Anterior cingulate cortex (tissue), 58 donors: Measurements from ENCODE around the gene ARID3A.
"Not testable (repeated sequence)": the region's sequence is repeated elsewhere in the genome, so short reads cannot be mapped to it uniquely, and the experiment has no call there.

Experiments used
- DNase-seq, 58 donors: peaks; one replicate each; lab custom pipeline; 2025; lab: John Stamatoyannopoulos, UW

ARID3A gene

GRCh38 chr19:956766-957440, 31.1 kb downstream of the ARID3A start:
- DNase-seq = no peak

- DNase-seq = not testable (repeated sequence)
Measured at GRCh38 chr19:957578-957977, 31.7 kb downstream of the ARID3A start.

DNA sequence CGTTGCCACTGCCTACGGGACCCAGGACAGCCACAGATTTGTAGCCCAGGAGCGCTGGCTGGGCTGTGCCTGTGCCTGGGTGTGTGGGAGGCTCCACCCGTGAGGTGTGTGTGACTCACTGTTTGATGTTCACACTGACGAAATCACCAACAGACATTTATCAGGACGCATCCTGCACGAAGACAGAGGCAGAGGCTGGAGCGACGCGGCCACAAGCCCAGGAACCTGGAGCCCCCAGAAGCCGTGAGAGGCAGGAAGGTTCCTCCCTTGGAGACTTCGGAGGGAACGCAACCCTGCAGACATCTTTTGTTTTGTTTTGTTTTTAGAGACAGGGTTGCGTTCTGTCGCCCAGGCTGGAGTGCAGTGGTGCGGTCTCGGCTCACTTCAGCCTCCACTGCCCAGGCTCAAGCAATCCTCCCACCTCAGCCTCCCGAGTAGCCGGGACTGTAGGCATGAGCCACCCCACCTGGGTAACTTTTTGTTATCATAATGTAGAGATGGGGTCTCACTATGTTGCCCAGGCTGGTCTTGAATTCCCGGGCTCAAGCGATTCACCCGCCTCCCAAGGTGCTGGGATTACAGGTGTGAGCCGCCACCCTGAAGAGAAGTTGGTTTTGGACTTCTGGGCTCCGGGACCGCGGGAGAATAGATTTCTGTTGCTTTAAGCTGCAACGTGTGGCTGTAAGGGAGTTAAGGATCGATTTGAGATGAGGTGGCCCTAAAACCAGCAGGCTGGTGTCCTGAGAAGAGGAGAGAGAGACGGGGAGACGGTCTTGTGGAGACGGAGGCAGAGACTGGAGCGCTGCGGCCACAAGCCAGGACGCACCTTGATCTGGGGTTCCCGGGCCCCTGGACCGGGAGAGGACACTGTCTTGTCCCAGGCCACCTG, 33.4 kb downstream of the ARID3A start:
- peak in 19 of 58 donors; percentile 3 to 67 (median 17) for DNase-seq

GRCh38 chr19:960020-960419, 34.2 kb downstream of the ARID3A start:
- DNase-seq = no peak

GRCh38 chr19:960601-960938, 34.7 kb downstream of the ARID3A start:
- no peak for DNase-seq

GRCh38 chr19:961866-962620, 36.2 kb downstream of the ARID3A start:
- no peak for DNase-seq

DNA sequence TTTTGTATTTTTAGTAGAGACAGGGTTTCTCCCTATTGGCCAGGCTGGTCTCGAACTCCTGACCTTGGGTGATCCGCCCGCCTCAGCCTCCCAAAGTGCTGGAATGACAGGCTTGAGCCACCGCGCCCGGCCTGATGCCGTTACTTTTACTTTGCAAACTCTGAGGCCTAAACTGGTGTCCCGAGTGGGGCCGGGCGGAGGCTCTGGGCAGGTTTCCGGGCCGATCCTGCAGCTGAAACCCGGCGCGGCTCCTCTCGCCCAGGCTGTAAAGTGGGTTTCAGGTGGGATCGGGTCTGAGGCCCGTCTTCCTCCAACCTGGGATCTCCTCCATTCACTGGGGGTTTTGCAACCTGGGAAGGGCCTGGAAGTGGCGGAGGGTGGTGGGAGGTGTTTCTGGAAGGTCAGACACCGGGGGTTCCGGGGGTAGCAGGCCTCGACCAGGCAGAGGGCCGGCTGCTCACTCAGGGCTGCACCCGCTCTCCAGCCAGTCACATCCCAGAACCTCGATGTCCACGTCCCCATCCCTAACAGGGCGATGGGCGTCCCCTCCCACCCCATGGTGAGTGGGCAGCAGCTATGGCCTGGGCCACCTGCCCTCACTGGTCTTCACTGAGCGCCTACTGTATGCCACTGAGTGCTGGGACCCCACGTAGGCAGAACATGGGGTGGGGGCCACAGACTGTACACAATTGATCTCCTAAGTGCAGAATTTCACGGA, 37.0 kb downstream of the ARID3A start:
- no peak for DNase-seq

GRCh38 chr19:963486-963951, 37.7 kb downstream of the ARID3A start:
- no peak for DNase-seq

GRCh38 chr19:964116-964520, 38.3 kb downstream of the ARID3A start:
- DNase-seq = no peak

- no peak for DNase-seq
Measured at GRCh38 chr19:964761-965694, 39.2 kb downstream of the ARID3A start.

DNA sequence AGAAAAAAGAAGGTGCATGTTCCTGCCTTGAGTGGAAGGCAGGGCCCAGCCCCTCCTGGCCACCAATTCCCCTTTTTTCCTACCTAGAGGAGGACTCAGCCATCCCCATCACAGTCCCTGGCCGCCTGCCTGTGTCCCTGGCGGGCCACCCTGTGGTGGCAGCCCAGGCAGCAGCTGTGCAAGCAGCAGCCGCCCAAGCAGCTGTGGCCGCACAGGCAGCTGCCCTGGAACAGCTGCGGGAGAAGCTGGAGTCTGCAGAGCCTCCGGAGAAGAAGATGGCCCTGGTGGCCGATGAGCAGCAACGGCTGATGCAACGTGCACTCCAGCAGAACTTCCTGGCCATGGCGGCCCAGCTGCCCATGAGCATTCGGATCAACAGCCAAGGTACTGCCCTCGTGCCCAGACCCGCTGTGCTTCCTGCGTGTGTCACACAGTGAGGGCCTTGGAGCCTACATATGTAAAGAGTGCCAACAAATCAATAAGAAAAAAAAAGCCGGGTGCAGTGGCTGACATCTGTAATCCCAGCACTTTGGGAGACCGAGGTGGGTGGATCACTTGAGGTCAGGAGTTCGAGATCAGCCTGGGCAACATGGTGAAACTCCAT, 40.8 kb downstream of the ARID3A start:
- DNase-seq = no peak

DNA sequence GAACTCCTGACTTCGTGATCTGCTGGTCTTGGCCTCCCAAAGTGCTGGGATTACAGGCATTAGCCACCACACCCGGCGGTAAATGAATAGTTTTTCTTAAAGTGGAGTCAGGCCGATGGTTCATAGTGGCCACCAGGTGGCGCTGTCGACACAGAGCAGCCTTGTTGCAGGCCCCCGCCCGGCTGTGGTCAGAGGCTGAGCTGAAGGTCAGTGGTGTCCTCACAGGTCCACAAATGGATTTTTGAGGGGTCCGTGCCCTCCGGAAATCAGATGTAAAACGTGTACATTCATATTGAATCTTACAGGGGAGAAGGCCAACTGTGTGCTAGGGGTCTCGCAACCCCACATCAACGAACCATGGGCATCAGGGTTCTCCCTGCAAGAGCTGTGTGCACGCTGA, 44.9 kb downstream of the ARID3A start:
- no peak for DNase-seq

- no peak for DNase-seq
Measured at GRCh38 chr19:971795-972194, 46.0 kb downstream of the ARID3A start.

DNA sequence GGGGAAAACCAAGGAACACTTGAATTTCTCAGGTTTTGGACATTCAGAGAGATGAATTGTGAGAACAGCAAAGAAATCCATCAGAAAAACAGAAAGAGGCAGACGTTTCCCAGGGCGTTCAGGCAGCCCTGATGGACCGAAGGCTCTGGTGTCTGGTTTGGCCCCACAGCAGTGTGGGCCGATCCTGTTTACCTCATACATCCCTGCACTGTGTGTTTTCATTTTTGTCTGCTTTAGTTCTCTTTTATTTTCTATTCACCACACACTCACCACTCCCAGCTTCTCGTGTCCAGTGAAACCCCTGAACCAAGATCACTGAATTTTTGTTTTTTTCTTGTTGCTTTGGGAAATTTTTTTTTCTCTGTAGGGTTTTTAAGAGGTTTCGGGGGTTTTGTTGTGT, 46.4 kb downstream of the ARID3A start:
- no peak for DNase-seq

- no peak for DNase-seq
Measured at GRCh38 chr19:973726-974563, 48.1 kb downstream of the ARID3A start.

- no peak for DNase-seq
Measured at GRCh38 chr19:974564-975257, 48.9 kb downstream of the ARID3A start.

DNA sequence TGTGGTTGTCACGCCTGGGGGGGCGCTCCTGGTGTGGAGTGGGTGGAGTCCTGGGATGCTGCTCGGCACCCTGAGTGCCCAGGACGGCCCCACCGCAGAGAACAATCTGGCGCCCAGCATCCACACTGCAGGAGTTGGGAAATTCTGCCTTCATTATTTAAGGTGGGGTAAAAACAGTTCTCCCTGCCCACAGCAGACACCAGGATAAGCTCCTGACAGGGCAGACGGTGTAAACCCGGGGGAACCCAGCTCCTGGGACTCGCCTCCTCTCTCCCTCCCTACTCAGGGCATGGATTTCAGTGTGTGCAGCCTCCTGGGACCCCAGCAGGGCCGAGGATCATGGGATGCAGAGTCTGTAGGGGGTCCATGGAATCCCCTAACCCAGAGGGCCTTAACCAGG, 50.6 kb downstream of the ARID3A start:
- DNase-seq = no peak
